Activated T-cell treated with anti-CD3 and anti-CD28 coated beads for 1 hour (primary cell): Measurements from ENCODE around the gene MYPN.
"Not testable (repeated sequence)": the region's sequence is repeated elsewhere in the genome, so short reads cannot be mapped to it uniquely, and the experiment has no call there.

Experiments
- DNase-seq: peaks from one replicate; pipeline ENCODE4 v3.0.0-alpha.2; 2020; ENCODE audit warnings: low read depth

The MYPN gene

DNA sequence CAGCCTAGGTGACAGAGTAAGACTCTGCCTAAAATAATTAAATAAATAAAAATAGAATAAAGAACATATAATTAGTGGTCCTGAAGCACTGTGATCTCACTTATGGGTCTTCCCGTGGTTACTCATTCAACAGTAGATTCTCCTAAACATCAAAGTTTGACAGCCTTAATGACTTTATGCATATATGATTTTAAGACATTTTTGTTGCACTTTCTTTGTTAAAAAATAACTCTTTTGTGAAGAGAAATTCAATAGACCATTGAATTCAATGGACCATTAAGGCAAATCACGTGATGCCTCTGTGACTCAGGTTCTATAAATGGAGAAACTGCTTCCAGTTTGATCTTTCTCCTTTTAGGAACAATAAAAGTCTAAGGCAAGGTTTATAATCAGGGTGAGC is 63.0 kb downstream of the MYPN start:
- no peak for DNase-seq

DNA sequence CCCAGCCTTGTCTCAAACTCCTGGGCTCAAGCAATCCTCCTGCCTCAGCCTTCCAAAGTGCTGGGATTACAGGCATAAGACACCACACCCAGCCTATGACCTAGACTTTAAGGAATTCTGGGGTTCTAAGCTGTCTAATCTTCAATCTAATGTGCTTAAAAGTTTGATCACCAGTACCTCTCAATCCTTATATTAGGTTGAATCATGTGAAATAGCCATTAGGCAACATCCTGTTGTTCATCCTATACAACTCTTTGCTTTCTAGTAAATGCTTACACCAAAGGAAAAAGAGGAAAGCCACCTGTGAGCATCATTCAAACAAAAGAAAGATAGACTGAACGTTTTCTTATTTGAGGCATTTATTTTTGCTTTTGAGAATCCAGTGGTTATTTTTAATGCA is 66.7 kb downstream of the MYPN start:
- DNase-seq = no peak

DNA sequence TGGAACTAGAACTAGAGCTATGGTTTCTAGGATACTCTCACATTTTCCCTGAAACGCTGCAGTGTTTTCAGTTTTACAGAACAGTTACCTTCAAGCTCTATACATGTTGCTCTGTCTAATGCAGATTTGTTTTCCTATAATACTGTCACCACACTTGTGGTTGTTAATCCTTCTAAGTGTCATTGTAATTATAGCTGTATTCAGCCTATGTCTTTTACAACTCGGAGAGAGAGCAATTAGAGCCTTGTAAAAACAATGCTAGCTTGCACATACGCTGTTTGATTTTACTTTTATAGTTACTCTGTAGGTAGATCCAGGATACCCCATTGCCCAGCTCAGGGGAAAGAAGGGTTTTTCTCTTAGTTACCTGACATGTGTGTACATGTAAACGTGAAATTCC is 67.5 kb downstream of the MYPN start:
- no peak for DNase-seq

DNA sequence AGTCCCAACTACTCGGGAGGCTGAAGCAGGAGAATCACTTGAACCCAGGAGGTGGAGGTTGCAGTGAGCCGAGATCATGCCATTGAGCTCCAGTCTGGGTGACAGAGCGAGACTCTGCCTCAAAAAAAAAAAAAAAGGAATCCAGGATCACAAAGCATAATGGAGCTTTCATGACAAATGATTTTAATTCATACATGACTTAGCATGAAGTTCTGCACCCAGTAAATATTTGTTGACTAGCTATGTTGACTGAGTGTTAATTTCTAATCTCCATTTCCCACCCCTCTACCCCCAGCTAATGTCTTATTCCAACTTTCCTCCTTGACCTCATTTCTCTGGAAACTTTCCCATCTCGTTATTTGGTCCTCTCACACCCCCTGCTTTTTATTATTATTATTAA is 69.3 kb downstream of the MYPN start:
- no peak for DNase-seq

DNA sequence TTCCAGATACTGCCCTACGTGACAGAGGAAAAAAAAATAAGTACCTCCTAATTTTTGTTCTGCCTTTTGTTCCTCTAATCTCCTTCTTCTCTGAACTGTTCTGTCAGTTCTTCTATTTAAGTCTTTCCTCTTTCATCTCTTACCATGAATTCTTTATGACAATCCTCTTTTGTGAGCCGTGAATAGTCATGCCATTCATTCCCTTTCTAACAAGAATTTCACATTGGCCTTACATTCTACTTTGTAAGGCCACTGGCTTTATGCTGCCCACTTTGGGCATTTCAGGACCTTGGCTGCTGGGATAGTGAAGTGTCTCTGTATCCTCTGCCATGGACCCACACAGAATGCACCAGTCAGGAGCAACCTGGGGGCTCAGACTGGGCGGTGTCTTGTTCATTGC is 69.7 kb downstream of the MYPN start:
- DNase-seq = no peak

DNA sequence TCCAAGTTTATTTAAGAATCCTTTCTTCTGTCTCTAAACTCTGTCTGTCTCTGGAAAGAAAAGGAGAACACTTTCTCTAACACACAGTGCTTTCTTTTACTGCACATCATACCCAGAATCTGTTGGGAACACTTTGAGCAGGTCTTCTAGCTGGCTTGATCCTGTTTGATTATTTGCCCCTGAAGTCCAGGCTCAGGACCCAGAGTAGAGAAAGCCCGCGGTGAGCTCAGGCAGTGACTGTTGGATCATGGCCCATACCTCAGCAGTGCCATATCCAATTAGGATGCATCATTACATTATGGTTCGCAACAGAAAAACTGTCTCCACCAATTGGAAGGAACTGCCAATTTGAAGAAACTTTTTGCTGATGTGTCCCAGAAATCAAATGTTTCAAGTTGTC is 71.2 kb downstream of the MYPN start:
- no peak for DNase-seq

DNA sequence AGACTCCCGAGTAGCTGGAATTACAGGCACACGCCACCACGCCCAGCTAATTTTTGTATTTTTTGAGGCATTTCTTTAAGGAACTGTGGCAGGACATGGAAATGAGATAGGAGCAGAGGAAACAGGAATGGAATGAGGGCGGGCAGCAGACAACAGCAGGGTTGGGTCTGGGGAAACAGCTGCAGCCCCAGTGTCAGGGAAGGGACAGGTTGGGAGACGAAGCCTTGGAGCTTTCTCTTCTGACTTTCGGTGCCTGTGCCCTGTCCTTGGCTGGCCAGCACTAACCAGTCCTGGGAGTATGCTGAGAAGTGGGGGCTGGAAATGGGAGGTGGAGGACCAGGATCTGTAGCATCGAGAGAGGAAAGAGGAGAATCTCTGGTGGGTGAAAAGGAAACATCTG is 75.3 kb downstream of the MYPN start:
- DNase-seq = no peak

DNA sequence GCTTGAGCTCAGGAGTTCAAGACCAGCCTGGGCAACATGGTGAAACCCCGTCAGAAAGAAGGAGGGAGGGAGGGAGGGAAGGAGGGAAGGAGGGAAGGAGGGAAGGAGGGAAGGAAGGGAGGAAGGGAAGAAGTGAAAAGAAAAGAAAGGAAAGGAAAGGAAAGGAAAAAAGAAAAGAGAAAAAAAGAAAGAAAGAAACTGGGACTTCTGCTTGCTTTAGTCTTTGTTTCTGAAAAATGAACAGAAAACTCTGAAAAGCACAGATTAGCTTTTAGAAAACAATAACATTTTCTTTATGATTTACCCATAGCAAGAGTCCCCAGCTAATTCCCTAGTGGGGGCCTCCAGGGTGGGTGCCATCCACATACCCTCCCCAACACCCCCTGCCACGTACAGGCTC is 75.8 kb downstream of the MYPN start:
- DNase-seq = no peak

DNA sequence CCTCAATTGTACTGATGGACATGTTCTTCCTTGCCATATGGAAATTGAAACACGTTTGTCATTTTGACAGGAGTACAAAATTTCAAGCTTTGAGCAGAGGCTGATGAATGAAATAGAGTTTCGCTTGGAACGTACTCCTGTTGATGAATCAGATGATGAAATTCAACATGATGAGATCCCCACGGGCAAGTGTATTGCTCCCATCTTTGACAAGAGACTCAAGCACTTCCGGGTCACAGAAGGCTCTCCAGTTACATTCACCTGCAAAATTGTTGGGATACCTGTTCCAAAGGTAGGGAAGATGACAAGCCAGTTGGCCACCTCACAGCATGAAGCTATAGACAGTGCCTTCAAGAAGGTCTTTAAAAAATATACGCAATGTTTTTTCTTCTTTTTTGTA is 79.5 kb downstream of the MYPN start:
- no peak for DNase-seq

DNA sequence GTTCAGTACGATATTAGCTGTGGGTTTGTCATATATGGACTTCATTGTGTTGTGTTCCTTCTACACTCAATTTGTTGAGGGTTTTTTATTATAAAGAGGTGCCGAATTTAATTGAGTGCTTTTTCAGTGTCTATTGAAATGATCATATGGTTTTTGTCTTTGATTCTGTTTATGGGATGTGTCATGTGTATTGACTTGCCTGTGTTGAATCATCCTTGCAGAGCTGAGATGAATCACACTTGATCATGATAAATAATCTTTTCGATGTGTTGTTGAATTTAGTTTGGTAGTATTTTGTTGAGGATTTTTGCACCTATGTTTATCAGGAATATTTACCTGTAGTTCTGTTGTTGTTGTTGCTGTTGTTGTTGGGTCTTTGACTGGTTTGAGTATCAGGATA is 82.8 kb downstream of the MYPN start:
- DNase-seq = no peak

DNA sequence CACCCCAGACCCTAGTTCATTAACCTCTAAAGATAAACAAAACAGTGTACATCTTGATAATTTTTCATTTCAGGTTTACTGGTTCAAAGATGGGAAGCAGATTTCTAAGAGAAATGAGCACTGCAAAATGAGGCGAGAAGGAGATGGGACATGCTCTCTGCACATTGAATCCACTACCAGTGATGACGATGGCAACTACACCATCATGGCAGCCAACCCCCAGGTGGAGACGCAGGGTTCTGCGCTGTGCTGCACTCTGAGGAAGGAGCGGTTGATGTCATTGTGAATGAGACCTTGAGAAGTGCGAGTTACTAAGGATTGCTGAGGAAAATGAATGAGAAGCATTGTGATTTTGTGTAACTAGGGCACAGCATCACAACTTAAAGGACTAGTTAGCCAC is 85.0 kb downstream of the MYPN start:
- no peak for DNase-seq

DNA sequence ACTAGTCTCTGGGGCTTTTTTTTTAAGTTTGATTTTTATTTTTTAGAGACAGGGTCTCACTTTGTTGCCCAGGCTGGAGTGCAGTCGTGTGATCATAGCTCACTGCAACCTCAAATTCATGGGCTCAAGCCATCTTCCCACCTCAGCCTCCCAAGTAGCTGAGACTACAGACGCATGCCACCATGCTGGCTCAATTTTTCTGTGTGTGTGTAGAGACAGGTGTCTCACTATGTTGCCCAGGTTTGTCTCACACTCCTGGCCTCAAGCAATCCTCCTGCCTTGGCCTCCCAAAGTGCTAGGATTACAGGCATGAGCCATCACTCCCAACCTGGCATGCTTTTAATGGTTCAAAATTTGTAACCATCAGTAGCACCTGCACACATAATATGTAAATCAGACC is 86.5 kb downstream of the MYPN start:
- DNase-seq = not testable (repeated sequence)

DNA sequence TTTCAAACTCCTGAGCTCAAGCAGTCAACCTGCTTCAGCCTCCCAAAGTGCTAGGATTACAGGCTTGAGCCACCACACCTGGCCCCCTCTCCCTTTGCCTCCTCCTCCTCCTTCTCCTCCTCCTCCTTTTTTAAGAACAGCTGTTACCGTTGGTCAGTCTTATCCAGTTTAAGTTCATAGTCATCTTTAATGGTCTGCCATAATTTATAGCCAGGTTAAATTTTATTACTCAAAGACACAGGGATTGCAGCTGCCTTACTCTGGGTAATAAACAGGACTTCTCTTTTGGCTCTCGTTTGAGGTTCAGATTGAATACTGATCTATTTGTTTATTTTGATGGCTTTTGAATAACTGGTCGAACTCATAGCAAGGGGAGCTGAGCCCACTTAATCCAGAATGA is 87.4 kb downstream of the MYPN start:
- DNase-seq = no peak

DNA sequence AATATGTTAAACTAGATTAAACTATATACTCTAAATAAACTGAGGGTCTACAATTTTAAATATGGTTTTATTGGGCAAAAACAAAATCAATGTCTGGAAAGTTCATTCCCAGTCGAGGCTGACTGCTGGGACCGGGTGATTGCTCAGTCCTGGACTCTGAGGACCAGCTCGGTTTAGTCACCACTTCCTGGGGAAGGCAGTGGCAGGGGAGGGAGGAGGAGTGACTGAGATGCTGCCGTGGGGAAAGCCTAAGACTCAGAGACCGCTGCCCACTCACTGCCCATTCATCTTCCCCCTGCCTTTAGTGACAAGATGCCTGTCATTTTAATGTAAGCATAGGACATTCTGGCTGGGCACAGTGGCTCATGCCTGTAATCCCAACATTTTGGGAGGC is 93.7 kb downstream of the MYPN start:
- no peak for DNase-seq

DNA sequence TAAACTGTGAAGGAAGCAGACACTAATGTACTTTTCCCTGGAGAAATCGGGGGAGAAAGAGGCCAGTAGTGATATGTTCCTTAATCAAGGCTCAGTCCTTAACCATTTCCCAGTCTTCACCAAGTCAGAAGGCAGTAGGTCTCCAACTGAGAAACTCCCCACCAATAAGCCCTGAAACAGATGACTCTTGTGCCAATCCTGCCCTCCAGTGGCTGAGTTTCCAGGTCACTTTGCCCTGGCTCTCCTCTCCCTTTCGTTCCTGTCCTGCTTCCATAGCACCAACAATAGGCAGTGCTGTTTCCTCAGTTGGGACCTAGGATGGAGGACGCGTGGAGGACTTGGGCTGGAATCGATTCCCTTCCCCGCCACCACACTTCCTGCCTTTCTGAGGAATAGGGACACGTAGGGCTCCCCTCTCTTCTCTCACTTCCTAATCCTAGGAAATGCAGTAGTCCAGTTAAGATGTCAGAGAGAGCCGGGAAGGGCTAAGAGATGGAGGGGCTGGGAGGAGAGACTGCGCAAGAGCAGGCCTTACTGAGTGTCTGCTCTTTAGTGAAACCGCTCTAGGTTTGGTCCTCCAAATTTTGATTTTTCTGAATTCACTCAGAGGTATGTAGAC is 99.2 kb downstream of the MYPN start:
- no peak for DNase-seq

DNA sequence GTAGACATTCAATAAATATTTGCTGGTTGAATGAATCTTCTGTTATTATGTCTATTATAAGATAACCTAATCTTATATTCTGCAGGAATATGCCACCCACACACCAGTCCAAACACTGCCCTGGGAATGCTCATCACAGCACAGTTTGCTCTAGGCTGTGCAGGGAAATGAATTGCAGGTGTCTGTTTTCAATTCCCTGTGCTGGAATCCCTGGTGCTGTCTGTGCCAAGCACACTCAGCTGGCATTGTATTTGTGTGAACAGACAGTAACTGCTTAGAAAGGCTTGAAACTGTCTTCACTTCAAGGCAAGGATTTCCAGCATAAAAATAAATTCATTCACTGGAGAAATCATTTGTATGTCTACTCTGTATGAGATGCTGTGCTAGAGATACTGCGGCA is 102.4 kb downstream of the MYPN start:
- DNase-seq = no peak

DNA sequence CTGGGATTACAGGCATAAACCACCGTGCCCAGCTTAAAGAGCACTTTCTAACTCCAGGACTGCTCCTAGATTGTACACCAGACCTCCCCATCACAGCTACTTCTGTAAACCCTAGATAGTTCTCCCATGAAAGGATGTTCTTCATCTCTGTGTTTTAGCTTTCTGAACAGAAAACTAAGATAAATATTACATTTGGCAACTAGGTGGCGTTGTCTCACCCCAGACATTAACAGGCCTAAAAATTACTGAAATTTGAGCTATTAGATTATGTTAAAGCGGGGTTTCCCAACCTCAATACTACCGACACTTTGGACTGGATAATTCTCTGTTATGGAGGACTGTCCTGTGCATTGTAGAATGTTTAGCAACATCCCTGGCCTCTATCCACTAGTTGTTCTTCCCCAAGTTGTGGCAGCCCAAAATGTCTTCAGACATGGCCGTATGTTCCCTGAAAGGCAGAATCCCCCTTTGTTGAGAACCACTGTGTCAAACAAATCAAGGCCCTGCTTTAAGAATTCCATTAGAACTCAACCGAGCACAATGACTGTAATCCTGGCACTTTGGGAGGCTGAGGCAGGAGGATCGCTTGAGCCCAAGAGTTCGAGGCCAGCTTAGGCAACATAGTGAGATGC is 103.5 kb downstream of the MYPN start:
- DNase-seq = no peak

DNA sequence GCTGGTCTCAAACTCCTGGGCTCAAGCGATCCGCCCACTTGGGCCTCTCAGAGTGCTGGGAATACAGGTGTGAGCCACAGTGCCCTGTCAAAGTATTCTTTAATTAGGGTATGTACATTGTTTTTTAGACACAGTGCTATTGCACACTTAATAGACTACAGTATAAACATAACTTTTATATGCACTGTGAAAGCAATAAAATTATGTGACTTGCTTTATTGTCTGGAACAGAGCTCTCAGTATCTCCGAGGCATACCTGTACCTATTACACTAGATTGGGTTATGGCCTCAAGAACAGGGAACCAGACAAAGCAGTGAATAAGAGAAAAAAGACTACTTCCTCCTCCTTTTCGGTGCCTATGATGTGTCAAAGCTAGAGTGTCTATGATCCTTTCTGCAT is 109.5 kb downstream of the MYPN start:
- DNase-seq = no peak

DNA sequence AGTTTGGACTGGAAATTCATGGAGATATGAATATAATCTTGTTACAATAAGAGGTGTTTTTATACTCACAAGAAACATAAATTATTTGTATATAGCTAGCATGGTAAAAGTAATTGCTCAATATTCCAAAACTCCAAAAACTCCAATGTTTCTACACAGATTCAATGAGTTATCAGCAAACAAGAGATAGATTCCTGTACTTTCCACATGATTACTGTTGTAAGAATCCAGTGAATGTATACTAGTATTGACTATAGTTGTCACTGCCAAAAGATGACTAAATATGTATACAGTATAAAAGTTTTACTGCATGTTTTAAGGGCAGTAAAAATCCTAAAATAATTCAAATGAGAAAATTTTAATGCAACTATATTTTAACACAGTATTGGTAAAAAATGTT is 111.9 kb downstream of the MYPN start:
- DNase-seq = no peak

DNA sequence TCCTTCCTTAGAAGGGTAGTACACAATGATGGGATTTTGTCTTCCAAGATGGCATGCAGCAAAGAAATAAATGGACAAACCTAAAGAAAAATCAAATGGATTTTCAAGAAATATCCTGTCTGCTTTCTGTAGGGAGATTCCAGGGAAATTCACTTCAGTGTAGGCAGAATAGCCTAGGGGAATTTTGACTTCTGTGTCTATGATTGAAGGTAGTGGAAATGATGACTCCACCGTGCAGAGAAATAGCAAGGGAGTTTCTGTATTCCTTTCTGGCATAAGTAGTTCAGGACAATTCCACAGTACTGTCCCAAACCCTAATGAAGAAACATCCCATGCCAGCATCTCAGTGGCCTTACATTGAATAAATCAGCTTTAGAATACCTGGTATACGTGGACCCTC is 113.1 kb downstream of the MYPN start:
- no peak for DNase-seq

DNA sequence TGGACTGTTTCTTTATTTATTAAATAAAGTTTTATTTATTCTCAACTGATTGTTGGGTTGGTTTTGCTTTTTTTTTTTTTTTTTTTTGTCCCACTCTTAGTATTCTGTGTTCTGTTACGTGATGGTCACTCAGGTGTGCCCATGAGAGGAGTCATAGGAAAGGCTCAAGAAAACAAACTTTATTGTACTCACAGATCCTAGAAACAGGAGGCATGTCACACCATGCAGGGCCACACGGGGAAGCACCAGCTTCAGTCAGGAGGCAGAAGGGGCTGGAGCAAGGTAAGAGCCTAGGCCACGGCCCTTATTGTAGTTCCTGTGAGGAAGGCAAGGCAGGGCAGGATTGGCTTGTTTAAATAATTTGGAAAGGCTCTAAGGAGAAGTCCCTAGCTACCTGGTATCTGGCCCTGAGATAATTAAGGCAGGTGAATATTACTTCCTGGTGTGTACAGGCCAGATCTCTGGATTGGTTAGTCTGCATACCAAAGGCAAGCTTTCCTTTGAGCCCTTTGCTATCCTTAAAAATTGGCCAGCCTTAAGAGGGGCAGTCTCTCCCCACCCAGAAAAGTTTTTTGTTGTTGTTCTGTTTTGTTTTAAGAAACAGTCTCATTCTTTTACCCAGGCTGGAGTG is 114.4 kb downstream of the MYPN start:
- DNase-seq = no peak

DNA sequence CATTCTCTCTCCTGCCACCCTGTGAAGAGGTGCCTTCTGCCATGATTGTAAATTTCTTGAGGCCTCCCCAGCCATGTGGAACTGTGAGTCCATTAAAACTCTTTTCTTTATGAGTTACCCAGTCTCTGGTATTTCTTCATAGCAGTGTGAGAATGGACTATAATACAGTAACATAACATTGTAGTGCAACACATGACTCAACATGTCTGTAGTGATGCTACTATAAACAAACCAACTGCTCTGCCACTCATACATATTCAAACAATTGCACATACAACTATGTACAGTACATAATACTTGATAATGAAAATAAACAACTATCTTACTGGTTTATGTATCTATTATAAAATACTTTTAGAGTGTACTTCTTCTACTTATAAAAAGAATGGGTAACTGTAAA is 115.5 kb downstream of the MYPN start:
- DNase-seq = no peak

DNA sequence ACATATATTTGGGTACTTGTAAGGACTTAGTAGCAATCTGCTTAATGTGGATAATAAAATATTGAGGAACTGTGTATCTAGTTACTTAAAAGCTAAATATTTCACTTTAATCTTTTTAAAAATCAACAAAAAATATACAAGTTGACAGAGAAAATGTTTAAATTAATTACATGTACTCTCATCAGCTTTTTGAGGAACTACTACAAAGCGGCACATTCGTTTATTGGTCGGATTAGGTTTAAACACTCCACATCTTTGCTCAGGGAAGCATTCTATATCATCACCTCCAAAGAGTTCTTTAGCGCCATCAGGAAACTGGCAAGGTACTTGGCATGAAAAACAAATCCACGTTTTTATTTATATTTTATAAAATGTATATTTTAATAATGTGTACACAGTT is 121.0 kb downstream of the MYPN start:
- no peak for DNase-seq
